ENCODE results near the gene NLGN1. TPM values are rescaled to one million over a fixed set of nuclear protein-coding genes. Genes with fewer than 3 reads are reported as not detected.

NLGN1 gene
- total and polyA plus RNA-seq, 2 experiments from 2014 or later = 5.1 to 11.2 TPM

DNA sequence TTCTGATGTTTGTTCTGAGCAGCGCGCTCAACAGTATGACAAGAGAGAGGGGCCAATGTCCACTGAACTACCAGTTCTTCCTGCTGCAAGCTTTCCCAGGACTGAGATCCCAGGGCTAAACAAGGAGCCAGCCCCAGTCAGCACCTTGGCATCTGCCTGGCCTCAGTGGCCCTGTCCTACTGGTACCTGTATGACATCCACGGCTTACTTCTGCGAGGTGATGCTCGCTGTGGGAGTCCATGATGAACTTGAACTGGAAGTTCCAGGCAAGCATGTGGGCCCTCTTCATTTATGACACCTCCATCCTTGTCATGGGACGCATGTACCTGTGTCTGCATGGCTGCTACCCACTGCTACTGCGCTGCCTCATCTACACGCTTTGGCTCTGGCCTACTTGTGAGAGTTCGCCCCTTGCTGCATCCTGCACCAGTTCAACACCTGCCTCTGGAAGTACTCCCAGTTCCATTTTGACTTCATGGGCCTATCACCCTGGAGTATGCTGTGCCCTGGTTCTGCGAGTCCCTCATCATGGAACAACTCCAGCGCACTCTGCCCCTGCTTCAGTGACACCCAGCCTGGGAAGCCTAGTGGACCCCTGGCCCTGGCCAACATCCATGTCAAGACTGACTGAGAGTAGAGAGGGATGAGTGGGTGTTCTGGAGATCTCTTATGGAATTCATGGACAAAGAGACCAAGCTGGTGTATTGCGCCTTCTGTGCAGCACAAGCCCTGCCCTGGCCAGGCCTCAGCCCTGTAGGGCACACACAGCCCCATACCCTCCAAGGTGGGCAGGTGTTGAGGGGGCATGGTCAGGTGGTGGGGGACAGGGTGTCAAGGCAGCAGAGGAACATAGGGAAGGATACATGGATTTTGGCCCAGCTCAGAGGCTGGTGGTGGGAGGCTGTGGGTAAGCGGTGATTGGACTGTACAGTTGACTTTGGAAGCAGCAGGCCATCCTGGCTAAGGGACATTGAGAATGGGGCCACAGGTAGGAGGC, 246.8 kb downstream of the NLGN1 start:
- Histone ChIP-seq H3K9me2 (replicated peaks; ENCODE audit: insufficient read depth) (no peaks in the 10 kb centered on the region), H3K4me1 (ENCODE audit: insufficient read depth) (no peaks in the 10 kb centered on the region), H3K79me2 (no peaks in the 10 kb centered on the region), H3K4me2 (no peak overlapping the region), H3K4me3 (no peak overlapping the region), H4K20me1 (ENCODE audit: insufficient read depth, poor library complexity, severe bottlenecking) (no peaks in the 10 kb centered on the region), H3K27ac (no peak overlapping the region), H2AFZ (no peak overlapping the region), H3K36me3 (replicated peaks; ENCODE audit: insufficient read depth, low read depth) (no peaks in the 10 kb centered on the region), H3K9me3 (ENCODE audit: low read depth) (no peaks in the 10 kb centered on the region), H3K27me3 (no peaks in the 10 kb centered on the region)
- DNase-seq (ENCODE audit: low spot score) = no peak
- WGBS (ENCODE audit: low lambda C conversion rate, missing lambda C conversion rate) = 97% methylated on average over 13 of the region's 13 CpGs
- TF ChIP-seq, protein P1, sequence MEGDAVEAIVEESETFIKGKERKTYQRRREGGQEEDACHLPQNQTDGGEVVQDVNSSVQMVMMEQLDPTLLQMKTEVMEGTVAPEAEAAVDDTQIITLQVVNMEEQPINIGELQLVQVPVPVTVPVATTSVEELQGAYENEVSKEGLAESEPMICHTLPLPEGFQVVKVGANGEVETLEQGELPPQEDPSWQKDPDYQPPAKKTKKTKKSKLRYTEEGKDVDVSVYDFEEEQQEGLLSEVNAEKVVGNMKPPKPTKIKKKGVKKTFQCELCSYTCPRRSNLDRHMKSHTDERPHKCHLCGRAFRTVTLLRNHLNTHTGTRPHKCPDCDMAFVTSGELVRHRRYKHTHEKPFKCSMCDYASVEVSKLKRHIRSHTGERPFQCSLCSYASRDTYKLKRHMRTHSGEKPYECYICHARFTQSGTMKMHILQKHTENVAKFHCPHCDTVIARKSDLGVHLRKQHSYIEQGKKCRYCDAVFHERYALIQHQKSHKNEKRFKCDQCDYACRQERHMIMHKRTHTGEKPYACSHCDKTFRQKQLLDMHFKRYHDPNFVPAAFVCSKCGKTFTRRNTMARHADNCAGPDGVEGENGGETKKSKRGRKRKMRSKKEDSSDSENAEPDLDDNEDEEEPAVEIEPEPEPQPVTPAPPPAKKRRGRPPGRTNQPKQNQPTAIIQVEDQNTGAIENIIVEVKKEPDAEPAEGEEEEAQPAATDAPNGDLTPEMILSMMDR (IDR thresholded peaks at IDR 0.05; ENCODE audit: poor library complexity) = no peak
- no peak for TF ChIP-seq EZH2phosphoT487 (IDR thresholded peaks at IDR 0.05; ENCODE audit: low read depth, severe bottlenecking, unreplicated experiment)

GRCh38 chr3:173650596-173650995, 253.1 kb downstream of the NLGN1 start:
- no peaks in the 10 kb centered on the region for H3K9me3 ChIP-seq (ENCODE audit: low read depth)
- TF ChIP-seq EZH2 (IDR thresholded peaks at IDR 0.05; ENCODE audit: borderline replicate concordance) (no peak), EZH2phosphoT487 (IDR thresholded peaks at IDR 0.05; ENCODE audit: low read depth, severe bottlenecking, unreplicated experiment) (no peak)
- TF ChIP-seq, protein P1 (IDR thresholded peaks at IDR 0.05; ENCODE audit: poor library complexity) = no peak
- H3K36me3 ChIP-seq (replicated peaks; ENCODE audit: insufficient read depth, low read depth) = no peaks in the 10 kb centered on the region
- no peaks in the 10 kb centered on the region for H3K27me3 ChIP-seq
- no peaks in the 10 kb centered on the region for H3K4me1 ChIP-seq (ENCODE audit: insufficient read depth)
- no peaks in the 10 kb centered on the region for H3K79me2 ChIP-seq
- no peak overlapping the region for H2AFZ ChIP-seq
- WGBS (ENCODE audit: low lambda C conversion rate, missing lambda C conversion rate) = 69% methylated on average over 1 of the region's 1 CpG
- no peaks in the 10 kb centered on the region for H3K9me2 ChIP-seq (replicated peaks; ENCODE audit: insufficient read depth)
- H4K20me1 ChIP-seq (ENCODE audit: insufficient read depth, poor library complexity, severe bottlenecking) = no peaks in the 10 kb centered on the region
- H3K27ac ChIP-seq = no peak overlapping the region
- no peak overlapping the region for H3K4me2 ChIP-seq
- H3K4me3 ChIP-seq = no peak overlapping the region
- no peak for DNase-seq (ENCODE audit: low spot score)

- no peaks in the 10 kb centered on the region for H3K79me2 ChIP-seq
- H3K36me3 ChIP-seq (replicated peaks; ENCODE audit: insufficient read depth, low read depth) = no peaks in the 10 kb centered on the region
- TF ChIP-seq EZH2phosphoT487 (IDR thresholded peaks at IDR 0.05; ENCODE audit: low read depth, severe bottlenecking, unreplicated experiment) (no peak), EZH2 (IDR thresholded peaks at IDR 0.05; ENCODE audit: borderline replicate concordance) (no peak)
- TF ChIP-seq, protein P1 (IDR thresholded peaks at IDR 0.05; ENCODE audit: poor library complexity) = no peak
- H3K9me3 ChIP-seq (ENCODE audit: low read depth) = no peaks in the 10 kb centered on the region
- H3K9me2 ChIP-seq (replicated peaks; ENCODE audit: insufficient read depth) = no peaks in the 10 kb centered on the region
- H3K4me2 ChIP-seq = no peak overlapping the region
- DNase-seq (ENCODE audit: low spot score) = no peak
- H3K27ac ChIP-seq = no peak overlapping the region
- no peak overlapping the region for H3K4me3 ChIP-seq
- no peak overlapping the region for H2AFZ ChIP-seq
- H3K4me1 ChIP-seq (ENCODE audit: insufficient read depth) = no peaks in the 10 kb centered on the region
- H4K20me1 ChIP-seq (ENCODE audit: insufficient read depth, poor library complexity, severe bottlenecking) = no peaks in the 10 kb centered on the region
- WGBS (ENCODE audit: low lambda C conversion rate, missing lambda C conversion rate) = 97% methylated on average over 2 of the region's 2 CpGs
- H3K27me3 ChIP-seq = no peaks in the 10 kb centered on the region
Observed at GRCh38 chr3:173652093-173652492, 254.5 kb downstream of the NLGN1 start.

Measured in hepatocyte (in vitro differentiated cells).